Activated CD8-positive, alpha-beta memory T cell treated with anti-CD3 and anti-CD28 coated beads, Interleukin-2, amount 50 U/mL, for 24 hours (primary cell): ENCODE data around the gene PGAM4.
"Not testable (repeated sequence)": the region's sequence is repeated elsewhere in the genome, so short reads cannot be mapped to it uniquely, and the experiment has no call there.

Source experiments
- DNase-seq: peaks from one replicate; pipeline ENCODE4 v3.0.0-alpha.2; 2020; ENCODE audit errors: extremely low read depth

PGAM4 gene

GRCh38 chrX:77925764-77926163, 43.7 kb downstream of the PGAM4 start:
- no peak for DNase-seq

- no peak for DNase-seq
Observed at GRCh38 chrX:77924320-77924859, 45.0 kb downstream of the PGAM4 start.

- DNase-seq, result no peak
Observed at GRCh38 chrX:77922787-77923186, 46.7 kb downstream of the PGAM4 start.

- DNase-seq, result not testable (repeated sequence)
Observed at GRCh38 chrX:77919370-77919769, 50.1 kb downstream of the PGAM4 start.

GRCh38 chrX:77918568-77918967, 50.9 kb downstream of the PGAM4 start:
- DNase-seq, result no peak
